Neuronal stem cell (in vitro differentiated cells): Measurements from ENCODE around the gene GJA10.

Source experiments
- DNase-seq: peaks from one replicate; pipeline ENCODE4 v3.0.0-alpha.2; 2013; ENCODE audit warnings: low spot score
- H2AFZ ChIP-seq: one replicate; pipeline ENCODE4 v1.6.1; 2013; ENCODE audit warnings: mild to moderate bottlenecking, low read length, inconsistent platforms
- H2AK5ac ChIP-seq: 2 replicates; pipeline ENCODE4 v1.6.1; 2013; ENCODE audit warnings: low read depth, mild to moderate bottlenecking, inconsistent platforms, low read length, moderate library complexity, mixed read lengths
- H2BK120ac ChIP-seq: 2 replicates; pipeline ENCODE4 v1.6.1; 2013; ENCODE audit warnings: low read depth, mild to moderate bottlenecking, inconsistent platforms, low read length, moderate library complexity, mixed read lengths
- H2BK12ac ChIP-seq: one replicate; pipeline ENCODE4 v1.6.1; 2013; ENCODE audit warnings: low read length, inconsistent platforms
- H2BK15ac ChIP-seq: 2 replicates; pipeline ENCODE4 v1.6.1; 2013; ENCODE audit warnings: mild to moderate bottlenecking, low read length, inconsistent platforms, mixed read lengths
- H2BK5ac ChIP-seq: one replicate; pipeline ENCODE4 v1.6.1; 2013; ENCODE audit warnings: inconsistent platforms, mild to moderate bottlenecking, low read length, moderate library complexity
- H3K14ac ChIP-seq: one replicate; pipeline ENCODE4 v1.6.1; 2013; ENCODE audit warnings: low read length, inconsistent platforms
- H3K18ac ChIP-seq: 2 replicates; pipeline ENCODE4 v1.6.1; 2013; ENCODE audit warnings: low read length, inconsistent platforms
- H3K23ac ChIP-seq: 2 replicates; pipeline ENCODE4 v1.6.1; 2013; ENCODE audit warnings: low read depth, mild to moderate bottlenecking, mixed read lengths, low read length, inconsistent platforms; ENCODE audit not compliant: poor library complexity
- H3K27ac ChIP-seq: replicated peaks from 3 replicates; pipeline ENCODE4 v1.5.1; 2013; ENCODE audit warnings: low read length, inconsistent platforms
- H3K27me3 ChIP-seq, 3 experiments: 2 replicates each; pipeline ENCODE4 v1.6.1; 2013; ENCODE audit warnings: low read length in 3 of 3, mild to moderate bottlenecking in 2 of 3, inconsistent platforms in 1 of 3, low read depth in 1 of 3, mixed read lengths in 1 of 3, moderate library complexity in 1 of 3; ENCODE audit not compliant: control insufficient read depth in 3 of 3, insufficient read depth in 3 of 3
- H3K36me3 ChIP-seq, 2 donors: replicated peaks in 1 of 2; 2 replicates each; pipeline ENCODE4 v1.6.1; 2013; ENCODE audit warnings: low read length in 2 of 2; ENCODE audit not compliant: control insufficient read depth in 2 of 2, insufficient read depth in 2 of 2
- H3K4ac ChIP-seq: 2 replicates; pipeline ENCODE4 v1.6.1; 2013; ENCODE audit warnings: inconsistent platforms, mild to moderate bottlenecking, low read length, moderate library complexity
- H3K4me1 ChIP-seq, 2 donors: 1 replicate in 1 of 2; 2 replicates in 1 of 2; pipeline ENCODE4 v1.6.1; 2013; ENCODE audit warnings: low read length in 2 of 2, low read depth in 1 of 2; ENCODE audit not compliant: control insufficient read depth in 2 of 2, insufficient read depth in 1 of 2
- H3K4me2 ChIP-seq: one replicate; pipeline ENCODE4 v1.6.1; 2013; ENCODE audit warnings: mild to moderate bottlenecking, low read length, inconsistent platforms; ENCODE audit not compliant: insufficient read depth, poor library complexity, severe bottlenecking
- H3K4me3 ChIP-seq, 2 donors: 2 replicates each; pipeline ENCODE4 v1.5.1; 2013; ENCODE audit warnings: low read length in 2 of 2, mild to moderate bottlenecking in 2 of 2, inconsistent platforms in 1 of 2, moderate library complexity in 1 of 2
- H3K79me1 ChIP-seq: one replicate; pipeline ENCODE4 v1.6.1; 2013; ENCODE audit warnings: low read depth, mild to moderate bottlenecking, inconsistent platforms, low read length, moderate library complexity
- H3K9ac ChIP-seq: one replicate; pipeline ENCODE4 v1.6.1; 2013; ENCODE audit warnings: mild to moderate bottlenecking, low read depth, low read length, inconsistent platforms; ENCODE audit not compliant: poor library complexity
- H3K9me3 ChIP-seq, 2 donors: replicated peaks in 1 of 2; 2 replicates each; pipeline versions ENCODE3 to v1.6.1; 2013; ENCODE audit warnings: low read length in 2 of 2, mild to moderate bottlenecking in 2 of 2, inconsistent platforms in 1 of 2, low read depth in 1 of 2, mixed read lengths in 1 of 2, moderate library complexity in 1 of 2; ENCODE audit not compliant: control insufficient read depth in 2 of 2, insufficient read depth in 1 of 2
- H4K8ac ChIP-seq: one replicate; pipeline ENCODE4 v1.6.1; 2013; ENCODE audit warnings: low read depth, mild to moderate bottlenecking, inconsistent platforms, low read length, moderate library complexity
- H4K91ac ChIP-seq: one replicate; pipeline ENCODE4 v1.6.1; 2013; ENCODE audit warnings: low read length, low read depth, mild to moderate bottlenecking, inconsistent platforms; ENCODE audit not compliant: poor library complexity
- WGBS, 2 donors: extraction: QIAGEN DNeasy Blood & Tissue Kit; methylation state at CpG; one replicate each; pipeline ENCODE4 v1.1.7; 2013; ENCODE audit warnings: missing lambda C conversion rate in 2 of 2, mixed read lengths in 1 of 2; ENCODE audit not compliant: insufficient read length in 2 of 2, insufficient replicate concordance in 1 of 2; ENCODE audit errors: extremely low coverage in 2 of 2; 5-methylcytosine and 5-hydroxymethylcytosine counted together

GJA10 gene

DNA sequence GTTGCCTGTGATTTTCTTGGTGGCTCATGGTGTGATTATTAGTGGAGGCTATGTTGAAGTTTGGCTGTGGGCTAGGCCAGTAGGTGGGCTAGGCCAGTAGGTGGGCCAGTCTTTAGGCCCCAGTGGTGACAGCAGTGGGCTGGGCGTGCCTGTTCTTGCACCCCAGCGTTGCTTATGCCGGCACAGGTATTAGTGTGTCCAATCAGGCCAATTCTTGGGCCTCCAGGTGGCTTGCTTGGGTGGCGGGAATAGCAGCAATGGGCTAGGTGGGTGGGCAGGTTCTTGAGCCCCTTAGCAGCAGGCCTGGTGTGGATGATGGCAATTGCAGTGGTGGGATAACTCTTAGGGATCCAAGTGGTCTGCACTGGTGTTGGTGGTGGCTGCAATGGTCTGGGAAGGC, 22.9 kb downstream of the GJA10 start:
- Histone ChIP-seq H3K27ac (no peak overlapping the region), H2BK5ac (no peak overlapping the region), H3K23ac (no peak overlapping the region), H3K18ac (no peak overlapping the region), H3K14ac (no peak overlapping the region), H3K9me3 (peaks cover 6 to 16% of the 10 kb centered on the region in 2 donors), H2BK120ac (no peak overlapping the region), H2BK15ac (no peak overlapping the region), H4K8ac (no peak overlapping the region), H3K79me1 (peaks cover 2% of the 10 kb centered on the region), H3K4me1 (no peaks in the 10 kb centered on the region), H3K4me2 (no peak overlapping the region), H3K27me3 (no peaks in the 10 kb centered on the region), H3K4ac (no peak overlapping the region), H3K36me3 (no peaks in the 10 kb centered on the region), H2AK5ac (no peak overlapping the region), H3K9ac (no peak overlapping the region), H3K4me3 (peak overlapping the region in 1 of 2 donors; percentile 37), H2AFZ (no peak overlapping the region), H2BK12ac (no peak overlapping the region), H4K91ac (no peak overlapping the region)
- no peak for DNase-seq
- no CpG with 5 or more reads among the region's 4 CpGs for WGBS, 2 donors

DNA sequence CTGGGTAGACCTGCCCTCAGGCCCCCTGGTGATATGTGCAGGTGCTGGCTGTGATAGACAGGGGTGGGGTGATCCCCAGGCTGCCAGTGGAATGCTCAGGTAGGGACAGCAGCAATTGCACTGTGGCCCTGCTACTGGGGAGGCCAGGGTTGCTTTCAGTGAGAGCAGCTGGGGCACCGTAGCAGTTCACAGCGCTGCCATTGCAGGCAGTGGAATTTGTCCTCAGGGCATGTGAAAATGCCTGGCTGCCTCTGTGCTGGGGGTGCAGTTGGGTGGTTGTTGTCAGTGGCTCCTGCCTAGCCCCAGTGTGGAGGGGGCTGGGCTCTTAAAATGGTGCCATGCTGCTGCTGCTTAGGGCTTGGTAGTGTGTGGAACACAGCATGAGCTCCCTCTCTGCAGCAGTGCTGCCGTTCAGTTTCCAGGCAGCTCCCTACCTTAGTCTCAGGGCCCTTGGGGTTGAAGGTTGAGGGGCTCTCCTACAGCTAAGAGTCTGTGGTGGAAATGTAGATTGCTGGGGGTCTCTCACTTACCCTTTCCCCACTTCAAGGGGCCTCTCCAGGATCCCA, 23.6 kb downstream of the GJA10 start:
- peak overlapping the region; percentile 76 for H4K8ac ChIP-seq
- H4K91ac ChIP-seq = peak overlapping the region; percentile 86
- H2AFZ ChIP-seq = peak overlapping the region; percentile 57
- no peak overlapping the region for H3K4me3 ChIP-seq
- H3K9ac ChIP-seq = no peak overlapping the region
- peak overlapping the region; percentile 64 for H2BK120ac ChIP-seq
- H2BK5ac ChIP-seq = no peak overlapping the region
- H2BK15ac ChIP-seq = peak overlapping the region; percentile 87
- H3K27me3 ChIP-seq = no peaks in the 10 kb centered on the region
- peaks cover 6 to 16% of the 10 kb centered on the region in 2 donors for H3K9me3 ChIP-seq
- H3K14ac ChIP-seq = no peak overlapping the region
- no peak overlapping the region for H3K27ac ChIP-seq
- peaks cover 2% of the 10 kb centered on the region for H3K79me1 ChIP-seq
- no CpG with 5 or more reads among the region's 3 CpGs for WGBS, 2 donors
- H3K4me1 ChIP-seq = no peaks in the 10 kb centered on the region
- no peak overlapping the region for H3K4ac ChIP-seq
- no peak overlapping the region for H3K4me2 ChIP-seq
- no peak for DNase-seq
- H3K36me3 ChIP-seq = no peaks in the 10 kb centered on the region
- peak overlapping the region; percentile 74 for H3K18ac ChIP-seq
- H2BK12ac ChIP-seq = no peak overlapping the region
- no peak overlapping the region for H3K23ac ChIP-seq
- H2AK5ac ChIP-seq = peak overlapping the region; percentile 94

DNA sequence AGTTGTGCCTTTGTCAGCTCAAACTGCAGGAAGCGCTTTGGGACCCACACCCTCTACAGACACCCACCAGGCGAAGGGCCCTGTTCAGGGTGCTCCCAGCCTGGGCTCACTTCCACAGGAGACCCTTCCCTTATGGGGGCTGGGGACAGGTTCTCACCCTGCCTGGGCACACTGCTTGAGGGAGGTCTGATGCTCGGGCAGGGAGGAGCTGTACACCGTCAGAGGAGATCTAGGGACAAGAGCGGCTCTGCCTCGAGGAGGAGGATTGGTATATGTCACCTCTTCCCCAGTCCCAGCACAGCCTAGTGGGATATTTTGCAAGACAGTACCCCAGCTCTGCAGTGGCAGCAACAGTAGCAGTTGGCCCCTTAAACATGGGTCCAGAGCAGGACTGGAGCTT, 26.9 kb downstream of the GJA10 start:
- Histone ChIP-seq H3K9ac (no peak overlapping the region), H3K27ac (no peak overlapping the region), H2BK5ac (no peak overlapping the region), H3K4me2 (no peak overlapping the region), H3K4me1 (no peaks in the 10 kb centered on the region), H4K8ac (no peak overlapping the region), H4K91ac (no peak overlapping the region), H2AFZ (no peak overlapping the region), H2BK120ac (no peak overlapping the region), H3K27me3 (no peaks in the 10 kb centered on the region), H3K23ac (no peak overlapping the region), H2BK12ac (no peak overlapping the region), H3K4ac (no peak overlapping the region), H3K14ac (no peak overlapping the region), H2BK15ac (no peak overlapping the region), H3K9me3 (peaks cover 5 to 10% of the 10 kb centered on the region in 2 donors), H3K18ac (peak overlapping the region; percentile 41), H3K4me3 (no peak overlapping the region), H3K36me3 (no peaks in the 10 kb centered on the region), H2AK5ac (no peak overlapping the region), H3K79me1 (peaks cover 2% of the 10 kb centered on the region)
- no peak for DNase-seq
- WGBS, 2 donors = no CpG with 5 or more reads among the region's 6 CpGs

GRCh38 chr6:89921691-89922090, 27.4 kb downstream of the GJA10 start:
- no peak overlapping the region for H3K23ac ChIP-seq
- no peaks in the 10 kb centered on the region for H3K4me1 ChIP-seq
- H3K4ac ChIP-seq = no peak overlapping the region
- peak overlapping the region; percentile 41 for H2AK5ac ChIP-seq
- no peak overlapping the region for H2BK12ac ChIP-seq
- H3K27ac ChIP-seq = no peak overlapping the region
- H2BK5ac ChIP-seq = no peak overlapping the region
- H4K8ac ChIP-seq = no peak overlapping the region
- no peaks in the 10 kb centered on the region for H3K36me3 ChIP-seq
- H2AFZ ChIP-seq = no peak overlapping the region
- H3K4me2 ChIP-seq = no peak overlapping the region
- WGBS, 2 donors = no CpG with 5 or more reads among the region's 10 CpGs
- H3K9me3 ChIP-seq = peaks cover 5 to 8% of the 10 kb centered on the region in 2 donors
- H3K4me3 ChIP-seq = no peak overlapping the region
- H3K79me1 ChIP-seq = peaks cover 2% of the 10 kb centered on the region
- H3K9ac ChIP-seq = no peak overlapping the region
- H2BK15ac ChIP-seq = peak overlapping the region; percentile 23
- H3K18ac ChIP-seq = no peak overlapping the region
- H2BK120ac ChIP-seq = no peak overlapping the region
- H3K14ac ChIP-seq = peak overlapping the region; percentile 32
- no peak for DNase-seq
- H3K27me3 ChIP-seq = no peaks in the 10 kb centered on the region
- no peak overlapping the region for H4K91ac ChIP-seq
